Myocyte (in vitro differentiated cells): ENCODE data around the gene LSM12. TPM values are rescaled to one million over a fixed set of nuclear protein-coding genes. Genes with fewer than 3 reads are reported as not detected.
"Not testable (repeated sequence)": the region's sequence is repeated elsewhere in the genome, so short reads cannot be mapped to it uniquely, and the experiment has no call there.

Source experiments
- DNase-seq: peaks from one replicate; pipeline ENCODE4 v3.0.0-alpha.2; 2012; ENCODE audit warnings: low read depth
- polyA plus RNA-seq: library from polyadenylated mRNA; unstranded; fragments of >200 nt; gene quantifications from one replicate; pipeline ENCODE4 v1.2.1, GENCODE V29; 2012; ENCODE audit warnings: missing spikeins
- total RNA-seq: library from RNA; depleted of rRNA; stranded (reverse); fragments of >200 nt; gene quantifications from 2 replicates; pipeline ENCODE4 v1.2.3, GENCODE V29; 2014

The LSM12 gene
- 34.1 and 40.2 TPM in 2 replicates for total RNA-seq
- polyA plus RNA-seq: 34.9 TPM

GRCh38 chr17:44066204-44066930 is at the start of gene LSM12:
TSS of gene LSM12 (minus strand) at chr17:44066671. CDS start at chr17:44066587, 84 bp downstream.
- peak; percentile 88 for DNase-seq

- DNase-seq: peak; percentile 67
Observed at GRCh38 chr17:44115585-44116415, 49.3 kb upstream of the LSM12 start.

DNA sequence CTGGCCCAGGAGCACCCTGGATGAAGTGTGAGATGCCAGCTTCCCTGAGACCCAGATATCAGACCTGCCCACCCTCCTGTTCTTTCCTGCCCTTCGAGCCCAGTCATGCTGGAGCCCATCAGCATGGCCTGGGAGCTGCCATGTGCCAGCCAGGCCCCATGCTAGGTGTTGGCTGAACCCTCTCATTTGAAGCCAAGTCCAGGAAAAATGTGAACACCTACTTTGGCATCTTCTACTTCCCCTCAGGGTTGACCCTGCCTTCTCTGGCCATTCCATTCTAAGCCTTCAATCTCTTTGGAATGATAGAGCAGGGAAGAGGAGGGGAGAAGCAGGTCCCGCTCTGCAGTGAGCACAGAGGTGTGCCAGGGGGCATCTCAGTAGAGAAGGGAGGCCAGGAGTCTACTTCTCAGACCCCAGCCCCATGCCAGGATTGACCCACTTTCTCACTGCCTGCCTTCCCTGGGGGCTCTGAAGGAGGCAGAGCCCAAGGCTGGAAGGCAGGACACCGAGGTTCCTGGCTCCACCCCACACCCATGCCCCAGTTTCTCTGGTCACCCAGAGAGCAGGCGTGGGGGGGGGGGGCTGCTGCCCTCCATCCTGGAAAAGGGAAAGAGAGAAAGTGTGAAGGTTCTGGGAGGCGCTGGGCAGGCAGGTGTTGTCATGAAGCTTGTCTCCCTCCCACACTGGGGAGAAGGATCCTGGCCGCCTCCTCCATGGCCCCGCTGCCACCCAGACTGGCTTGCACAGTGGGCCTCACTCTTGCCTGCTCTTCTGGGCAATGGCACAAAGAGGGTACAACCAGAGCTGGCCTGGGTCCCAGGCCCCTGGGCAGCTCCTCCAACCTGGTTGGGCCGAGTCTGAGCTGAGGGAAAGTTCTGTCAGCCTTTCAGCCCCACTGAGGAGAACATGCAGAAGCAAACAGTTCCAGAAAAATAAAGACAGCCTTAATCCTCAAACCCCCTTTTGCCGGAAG is 47.7 kb upstream of the LSM12 start:
- DNase-seq: no peak

DNA sequence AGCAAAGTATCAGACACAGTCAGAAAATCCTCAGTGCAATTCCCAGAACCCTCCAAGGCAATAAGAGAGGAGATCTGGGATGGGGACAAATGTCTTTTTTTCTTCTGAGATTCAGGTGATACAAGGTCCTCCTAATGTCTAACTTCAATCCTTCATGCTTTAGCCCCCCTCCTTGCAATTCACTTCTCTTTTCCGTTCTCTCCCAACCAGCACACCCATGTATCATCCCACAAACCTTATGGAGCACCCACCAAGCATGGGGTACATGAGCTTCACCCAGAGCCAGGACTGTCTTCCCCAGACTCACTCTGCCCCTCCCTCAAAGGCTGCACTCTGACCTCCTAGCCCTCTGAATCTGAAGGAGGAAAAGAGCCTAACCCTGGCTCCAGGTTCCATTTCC is 46.9 kb upstream of the LSM12 start:
- no peak for DNase-seq

DNA sequence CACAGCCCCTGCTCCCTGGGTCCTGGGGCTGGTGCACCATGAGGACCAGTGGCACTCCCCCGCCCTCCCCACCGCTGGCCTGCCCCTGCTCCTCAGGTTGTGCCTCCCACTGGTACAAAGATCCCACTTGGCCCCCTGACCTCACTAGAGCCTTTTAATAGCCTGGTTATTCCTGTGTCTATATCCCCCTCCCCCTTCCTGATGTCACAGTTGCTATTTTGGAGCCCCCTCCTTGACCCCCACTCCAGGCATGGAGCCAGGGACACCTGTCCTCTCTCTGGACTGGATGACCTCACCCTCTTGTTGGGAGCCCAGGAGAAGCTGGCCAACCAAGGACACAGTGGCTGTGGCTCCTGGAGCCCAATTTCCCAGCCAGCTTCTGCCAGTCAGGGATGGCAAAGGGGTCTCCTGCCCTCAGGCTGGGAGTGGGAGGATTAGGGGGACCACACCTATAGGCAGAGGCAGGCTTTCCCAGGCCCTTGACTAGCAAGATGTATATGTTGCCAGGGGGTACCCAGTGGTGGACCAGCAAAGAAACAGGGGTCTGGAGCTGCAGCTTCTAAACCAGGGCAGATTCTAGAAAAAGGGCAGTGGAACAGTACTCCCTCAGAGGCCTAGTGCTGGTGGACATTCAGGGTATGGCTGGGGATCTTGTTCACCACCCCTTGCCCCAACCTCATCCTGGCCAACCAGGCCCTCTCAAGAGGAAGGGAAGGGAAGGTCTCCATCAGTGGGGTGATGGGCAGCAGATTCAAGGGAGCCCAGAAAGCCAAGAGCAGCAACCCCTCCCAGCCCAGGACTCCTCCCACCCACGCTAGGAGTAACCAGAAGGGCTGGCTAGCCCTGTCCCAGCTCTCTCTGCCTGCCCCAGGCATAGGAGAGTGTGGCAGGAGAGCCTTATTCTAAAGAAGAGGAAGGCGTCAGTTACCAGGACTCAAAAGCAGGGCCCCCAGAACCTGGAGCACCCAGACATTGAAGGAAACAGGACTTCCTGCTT is 46.1 kb upstream of the LSM12 start:
- peak; percentile 94 for DNase-seq

DNA sequence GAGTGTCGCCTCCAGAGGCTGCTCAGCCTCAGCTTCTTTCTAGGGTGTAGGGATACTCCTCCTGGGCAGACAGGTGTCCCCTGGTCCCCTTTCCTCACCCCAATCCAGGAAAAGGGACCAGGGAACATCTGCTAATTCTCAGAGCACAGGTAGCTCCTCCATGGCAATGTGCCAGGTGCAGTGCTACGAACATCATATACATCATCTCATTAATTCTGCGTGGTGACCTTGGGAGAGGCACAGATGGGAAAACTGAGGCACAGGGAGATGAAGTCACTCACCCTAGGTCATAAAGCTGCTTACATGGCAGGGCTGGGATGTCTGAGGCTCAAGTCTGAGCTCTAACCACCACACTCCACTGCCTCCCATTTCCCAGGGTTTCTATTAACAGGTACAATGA is 45.3 kb upstream of the LSM12 start:
- no peak for DNase-seq

DNA sequence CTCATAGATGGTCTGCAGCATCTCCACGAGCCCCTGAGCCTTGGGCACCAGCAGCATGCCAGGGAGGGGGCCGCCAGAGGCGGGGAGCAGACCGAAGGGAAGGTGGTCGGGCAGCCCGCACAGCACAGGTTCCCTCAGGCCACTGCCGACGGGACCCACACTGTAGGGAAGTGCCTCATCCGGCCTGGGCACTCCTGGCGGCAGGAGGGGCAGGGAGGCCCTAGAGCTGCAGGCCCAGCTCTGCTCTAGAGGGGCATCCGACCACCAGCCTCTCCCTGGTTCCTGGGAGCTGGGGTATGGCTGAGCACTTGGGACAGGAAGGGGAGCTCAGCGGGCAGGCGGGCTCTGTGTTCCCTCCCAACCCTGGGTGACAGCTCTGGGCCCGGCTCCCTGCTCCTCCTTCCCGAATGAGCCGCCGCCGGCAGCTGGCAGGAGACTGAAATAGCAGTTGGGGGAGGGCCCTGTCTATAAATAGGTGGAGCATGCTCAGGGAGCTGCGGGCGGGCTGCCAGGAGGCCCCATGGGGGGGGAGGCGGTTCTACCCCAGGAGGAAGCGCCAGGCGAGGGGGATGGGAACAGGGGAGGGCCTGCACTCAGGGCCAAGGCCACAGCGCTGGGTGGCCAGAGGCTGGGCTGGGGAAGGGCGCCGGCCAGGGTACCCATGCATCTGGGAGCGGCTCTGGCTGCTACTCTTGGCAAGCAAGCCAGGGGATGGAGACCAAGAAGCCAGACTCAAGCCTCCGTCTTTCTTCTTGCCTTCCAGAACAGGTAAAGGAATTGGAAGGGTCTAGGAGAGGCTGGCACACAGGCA is 44.6 kb upstream of the LSM12 start:
- peak; percentile 97 for DNase-seq

DNA sequence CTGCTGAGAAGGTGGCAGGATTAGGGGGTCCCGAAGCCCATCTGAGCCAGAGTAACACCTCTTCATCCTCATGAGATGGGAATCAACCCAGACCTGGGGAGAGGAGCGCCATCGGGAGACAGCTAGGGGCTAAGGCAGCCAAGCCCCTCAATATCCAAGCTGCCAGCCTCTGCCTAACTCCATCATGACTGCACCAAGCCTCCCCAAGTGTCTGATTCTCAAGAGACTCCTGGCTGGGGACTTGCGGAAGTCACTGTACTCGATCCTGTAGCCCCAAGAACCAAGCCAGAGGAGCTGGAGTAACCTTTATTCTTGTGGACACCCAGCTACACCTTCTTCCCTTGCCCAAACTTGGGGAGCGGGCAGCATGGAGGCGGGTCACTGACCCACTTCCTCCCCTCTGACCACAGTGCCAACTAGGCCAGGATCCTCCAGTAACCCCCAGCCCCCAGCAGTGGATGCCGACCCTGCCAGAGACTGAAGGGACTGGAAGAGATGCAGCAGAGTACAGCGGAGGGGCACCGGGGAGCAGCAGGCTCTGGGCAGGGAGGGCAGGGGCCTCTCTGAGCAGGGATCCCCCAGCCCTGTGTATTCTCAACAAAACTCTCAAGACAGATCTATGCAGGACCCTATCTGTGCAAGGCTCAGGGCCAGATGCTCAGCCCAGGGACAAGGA is 43.7 kb upstream of the LSM12 start:
- no peak for DNase-seq

- DNase-seq: no peak
Observed at GRCh38 chr17:44109312-44109630, 42.8 kb upstream of the LSM12 start.

- peak; percentile 93 for DNase-seq
Observed at GRCh38 chr17:44108440-44109311, 42.2 kb upstream of the LSM12 start.

DNA sequence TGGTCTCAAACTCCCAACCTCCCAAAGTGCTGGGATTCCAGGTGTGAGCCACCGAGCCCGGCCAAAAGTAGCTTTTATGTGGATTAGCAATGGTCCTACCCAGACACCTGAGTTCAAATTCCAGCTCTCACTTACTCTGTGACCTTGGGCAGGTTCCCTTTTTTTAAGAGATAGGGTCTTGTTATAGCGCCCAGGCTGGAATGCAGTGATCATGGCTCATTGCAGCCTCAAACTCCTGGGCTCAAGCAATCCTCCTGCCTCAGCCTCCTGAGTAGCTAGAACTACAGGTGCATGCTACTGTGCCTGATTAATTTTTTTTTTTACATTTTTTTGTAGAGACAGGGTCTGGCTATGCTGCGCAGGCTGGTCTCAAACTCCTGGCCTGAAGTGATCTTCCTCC is 40.3 kb upstream of the LSM12 start:
- no peak for DNase-seq

DNA sequence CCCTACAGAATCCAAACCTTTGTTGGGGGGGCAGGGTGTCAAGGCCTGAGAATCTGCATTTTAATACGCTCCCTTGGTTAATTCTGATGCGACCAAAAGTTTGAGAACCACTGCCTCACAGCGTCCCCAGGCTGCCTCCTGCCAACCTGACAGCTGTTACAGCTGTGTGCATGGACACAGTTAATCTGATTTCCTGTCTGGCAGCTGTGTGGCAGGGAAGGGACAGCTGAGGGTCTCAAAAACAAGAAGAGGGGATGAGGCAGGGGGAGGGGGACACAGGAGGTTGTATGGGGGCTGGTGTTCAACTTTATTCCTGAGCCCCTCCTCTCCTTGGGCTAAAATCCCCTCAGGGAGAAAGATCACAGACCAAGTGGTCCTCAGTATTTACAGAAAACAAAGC is 39.5 kb upstream of the LSM12 start:
- DNase-seq: no peak

DNA sequence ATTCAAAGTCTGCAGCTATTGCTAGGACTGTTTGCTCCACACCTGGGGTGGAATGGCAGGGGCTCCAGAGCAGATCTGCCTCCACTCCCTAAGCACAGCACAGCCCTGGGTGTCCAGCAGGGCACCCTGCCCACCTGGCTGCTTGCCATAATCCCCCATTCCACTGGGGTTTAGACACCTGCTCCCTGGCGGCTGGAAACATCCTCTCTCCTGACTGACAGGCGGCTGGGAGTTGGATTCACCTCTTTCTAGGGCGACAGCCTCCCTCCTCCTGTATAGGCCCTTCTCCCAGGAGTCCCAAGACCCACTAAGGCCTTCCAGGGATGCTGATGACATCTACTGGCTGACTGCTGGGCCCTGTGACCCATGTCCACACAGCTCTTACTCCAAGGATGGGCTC is 39.0 kb upstream of the LSM12 start:
- no peak for DNase-seq

DNA sequence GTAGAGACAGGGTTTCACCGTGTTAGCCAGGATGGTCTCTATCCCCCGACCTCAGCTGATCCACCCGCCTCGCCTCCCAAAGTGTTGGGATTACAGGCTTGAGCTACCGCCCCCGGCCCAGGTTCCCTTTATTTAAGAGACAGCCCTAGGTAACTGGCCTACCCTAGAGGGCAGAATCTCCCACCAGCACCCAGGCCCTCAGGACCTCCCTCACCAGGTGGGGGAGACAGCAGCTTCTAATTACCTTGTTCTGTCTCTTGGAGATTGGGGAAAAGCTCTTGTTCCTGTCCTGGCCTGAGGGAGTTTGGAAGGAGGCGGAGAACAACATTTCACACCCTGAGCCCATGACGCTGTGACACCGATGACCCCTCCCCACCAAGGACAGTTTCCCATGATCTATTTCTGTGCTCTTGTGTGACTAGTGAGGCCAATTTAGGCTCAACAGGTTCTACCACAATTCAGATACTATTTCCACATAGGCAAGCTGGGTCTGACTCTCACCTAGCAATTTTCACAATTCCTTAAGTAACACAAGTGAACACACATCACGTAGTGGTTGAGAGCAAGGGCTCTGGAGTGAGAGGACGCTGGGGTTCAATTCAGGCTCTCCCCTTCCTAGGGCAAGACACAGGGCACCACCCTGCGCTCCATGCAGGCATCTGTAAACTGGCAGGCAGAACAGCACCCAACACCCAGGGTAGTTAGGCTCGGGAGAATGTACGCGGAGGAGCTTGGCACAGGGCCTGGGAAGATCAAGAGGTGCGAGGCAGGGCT is 36.6 kb upstream of the LSM12 start:
- no peak for DNase-seq

- not testable (repeated sequence) for DNase-seq
Observed at GRCh38 chr17:44101858-44102257, 35.4 kb upstream of the LSM12 start.

DNA sequence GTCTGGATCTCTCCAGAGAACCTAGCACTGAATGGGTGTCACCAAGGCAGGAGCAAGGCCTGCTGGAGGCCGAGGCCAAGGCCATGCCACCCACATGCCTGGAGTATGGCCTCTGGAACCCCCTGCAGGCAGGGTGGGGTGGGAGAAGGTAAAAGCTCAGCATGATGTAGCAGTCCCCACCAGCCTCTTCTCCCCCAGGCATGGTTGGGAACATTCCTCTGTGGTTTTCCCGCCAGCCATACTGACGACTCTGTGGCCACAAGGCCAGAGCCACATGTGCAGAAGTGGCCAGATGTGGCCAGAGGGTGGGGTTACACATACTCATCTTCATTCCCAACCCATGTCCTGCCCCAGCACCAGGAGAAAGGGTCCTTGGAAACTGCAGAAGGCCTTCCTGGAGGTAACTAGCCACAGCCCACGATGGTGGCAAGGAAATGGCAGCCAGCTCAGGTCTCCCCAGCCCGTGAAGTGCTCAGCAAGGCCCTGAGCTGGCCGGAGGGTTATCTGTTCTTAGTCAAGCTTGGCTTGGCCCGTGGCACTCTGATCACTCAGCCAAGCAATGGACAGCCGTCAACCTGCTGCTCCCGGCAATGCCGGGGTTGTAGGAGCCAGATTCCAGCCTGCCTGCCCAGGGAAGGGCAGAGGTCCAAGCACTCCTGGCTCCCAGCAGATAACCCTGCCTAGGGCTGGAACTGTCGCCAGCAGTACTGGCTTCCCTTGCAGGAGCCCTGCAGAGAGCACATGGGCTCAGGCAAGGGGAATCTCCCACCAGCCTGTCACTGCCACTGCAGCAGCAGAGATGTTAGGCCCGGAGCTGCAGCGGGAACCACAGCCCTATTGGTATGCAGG is 30.9 kb upstream of the LSM12 start:
- peak; percentile 67 for DNase-seq
